ENCODE measurements around the gene GAS7.

DNA sequence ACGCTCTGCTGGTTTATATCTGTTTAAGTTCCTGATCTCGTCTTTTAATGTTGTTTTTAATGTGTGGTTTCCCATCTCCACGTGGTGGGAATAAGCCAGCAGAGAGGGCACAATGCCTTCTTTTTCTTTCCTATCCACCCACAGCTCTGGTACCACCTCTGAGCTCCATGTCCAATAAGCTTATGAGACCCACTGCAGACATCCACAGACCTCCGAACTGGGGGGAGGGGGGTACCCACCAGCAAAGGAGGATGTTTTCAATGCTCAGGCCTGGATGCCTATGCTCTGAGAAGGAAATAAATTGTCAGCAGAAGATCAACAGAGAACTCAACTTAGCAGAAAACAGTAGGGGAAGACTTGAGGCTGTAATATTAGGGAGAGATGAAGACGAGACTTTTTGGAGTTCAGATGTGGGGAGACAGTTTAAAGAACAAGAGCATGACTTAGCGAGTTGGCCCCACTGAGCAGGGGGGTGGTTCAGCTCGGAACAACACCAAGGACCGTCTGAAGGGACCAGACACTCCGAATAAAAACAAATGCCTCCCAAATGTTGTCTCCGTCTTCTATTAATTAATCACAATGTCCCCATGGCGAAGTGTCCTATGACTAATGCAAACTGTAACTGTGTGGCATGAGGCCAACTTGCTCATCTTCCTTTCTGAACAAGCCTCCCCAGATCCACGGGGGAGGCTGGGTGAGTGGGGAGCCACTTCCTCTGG lies 62.7 kb downstream of the GAS7 start:
- TF ChIP-seq CTCF (IDR thresholded peaks at IDR 0.05) (no peak), POLR2A (IDR thresholded peaks at IDR 0.05) (no peak)

Measured in stomach (tissue), 4 donors.